Peyer's patch (tissue), 4 donors: ENCODE data around the gene PDGFA. TPM values are rescaled to one million over a fixed set of nuclear protein-coding genes. Genes with fewer than 3 reads are reported as not detected.

Experiments used
- DNase-seq, 3 donors: peaks; one replicate each; pipeline ENCODE4 v3.0.0-alpha.2; 2017 to 2019
- H3K27ac ChIP-seq, 4 donors: fragments of 200-600 bp; sonication (generic); one replicate each; pipeline ENCODE4 v1.5.1; 2016 to 2019
- H3K27me3 ChIP-seq, 2 donors: fragments of 200-600 bp; sonication (generic); one replicate each; pipeline ENCODE4 v1.5.1; 2019
- H3K36me3 ChIP-seq, 3 donors: fragments of 200-600 bp; sonication (generic); one replicate each; pipeline ENCODE4 v1.5.1; 2016 to 2019
- H3K4me1 ChIP-seq, 4 donors: fragments of 200-600 bp; sonication (generic); one replicate each; pipeline ENCODE4 v1.5.1; 2016 to 2019
- H3K4me3 ChIP-seq, 4 donors: fragments of 200-600 bp; sonication (generic); 1 replicate in 3 of 4; 2 replicates in 1 of 4; pipeline ENCODE4 v1.5.1; 2016 to 2019; ENCODE audit warnings: mild to moderate bottlenecking in 1 of 4
- H3K9me3 ChIP-seq, 4 donors: fragments of 200-600 bp; sonication (generic); one replicate each; pipeline ENCODE4 v1.5.1; 2016 to 2019; ENCODE audit warnings: mild to moderate bottlenecking in 1 of 4
- CTCF ChIP-seq, 6 experiments: fragments of 450-650 bp in 4 of 6; fragments of 200-600 bp in 2 of 6; sonication (generic) in 1 of 6; IDR thresholded peaks; one replicate each; pipeline ENCODE4 v1.5.1; 2017 to 2019; ENCODE audit warnings: antibody characterized with exemption in 6 of 6, mild to moderate bottlenecking in 3 of 6, moderate library complexity in 1 of 6
- POLR2A ChIP-seq, 2 donors: fragments of 450-650 bp; IDR thresholded peaks; one replicate each; pipeline ENCODE4 v1.5.1; 2017; ENCODE audit warnings: antibody characterized with exemption in 2 of 2, mild to moderate bottlenecking in 2 of 2, moderate library complexity in 2 of 2
- total RNA-seq, 4 donors: library from RNA; depleted of rRNA; stranded (reverse); fragments of >200 nt; gene quantifications; one replicate each; pipeline ENCODE4 v1.1.0, GENCODE V29; 2016

The PDGFA gene
- total RNA-seq, 4 donors from 2014 or later: 5.8 to 97.8 (median 59.4) TPM

DNA sequence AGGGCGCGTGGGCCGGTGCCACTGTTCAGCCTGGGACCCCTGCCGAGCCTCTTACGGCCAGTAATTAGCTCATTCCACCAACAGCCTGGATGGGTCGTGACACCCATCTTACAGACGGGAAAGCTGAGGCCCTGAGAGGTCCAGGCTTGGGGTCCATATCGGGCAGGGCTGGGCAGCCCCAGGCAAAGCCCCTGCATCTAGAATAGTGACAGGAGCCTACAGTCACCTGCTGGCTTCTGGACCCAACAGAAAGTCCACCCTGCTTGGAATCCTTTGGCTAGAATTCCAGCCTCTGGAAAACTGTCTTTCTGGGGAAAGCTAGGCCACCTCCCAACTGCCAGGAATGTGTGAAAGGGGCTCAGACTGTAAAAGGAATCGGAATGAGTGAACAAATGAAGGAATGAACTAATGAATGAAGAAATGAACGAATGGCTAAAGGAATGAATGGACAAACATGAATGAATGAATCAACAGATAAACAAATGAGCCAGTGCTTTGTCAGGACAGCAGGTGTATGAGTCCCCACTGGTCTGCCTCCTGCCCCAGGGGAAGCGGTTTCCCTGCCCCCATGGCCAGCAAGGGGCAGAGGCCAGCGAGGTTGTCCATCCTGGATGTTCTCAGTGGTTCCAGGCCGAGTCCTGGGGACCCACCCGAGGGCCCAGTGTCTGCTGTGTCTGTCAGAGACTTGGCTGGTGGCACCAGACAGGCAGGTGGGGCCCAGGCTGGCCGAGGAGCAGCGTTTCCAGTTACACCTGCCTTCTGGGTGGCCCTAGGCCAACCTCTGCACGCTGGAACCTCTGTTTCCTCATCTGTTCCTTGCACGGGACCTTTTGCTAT, 24.1 kb upstream of the PDGFA start:
- TF ChIP-seq CTCF (IDR thresholded peaks at IDR 0.05) (no peak), POLR2A (IDR thresholded peaks at IDR 0.05) (no peak)
- H3K27ac ChIP-seq: peak overlapping the region in 1 of 4 donors; percentile 39
- H3K4me1 ChIP-seq: peaks cover 0 to 12% (median 2%) of the 10 kb centered on the region in 4 donors
- no peaks in the 10 kb centered on the region for H3K27me3 ChIP-seq
- H3K36me3 ChIP-seq: no peaks in the 10 kb centered on the region
- H3K4me3 ChIP-seq: no peak overlapping the region
- H3K9me3 ChIP-seq: no peaks in the 10 kb centered on the region
- no peak for DNase-seq

DNA sequence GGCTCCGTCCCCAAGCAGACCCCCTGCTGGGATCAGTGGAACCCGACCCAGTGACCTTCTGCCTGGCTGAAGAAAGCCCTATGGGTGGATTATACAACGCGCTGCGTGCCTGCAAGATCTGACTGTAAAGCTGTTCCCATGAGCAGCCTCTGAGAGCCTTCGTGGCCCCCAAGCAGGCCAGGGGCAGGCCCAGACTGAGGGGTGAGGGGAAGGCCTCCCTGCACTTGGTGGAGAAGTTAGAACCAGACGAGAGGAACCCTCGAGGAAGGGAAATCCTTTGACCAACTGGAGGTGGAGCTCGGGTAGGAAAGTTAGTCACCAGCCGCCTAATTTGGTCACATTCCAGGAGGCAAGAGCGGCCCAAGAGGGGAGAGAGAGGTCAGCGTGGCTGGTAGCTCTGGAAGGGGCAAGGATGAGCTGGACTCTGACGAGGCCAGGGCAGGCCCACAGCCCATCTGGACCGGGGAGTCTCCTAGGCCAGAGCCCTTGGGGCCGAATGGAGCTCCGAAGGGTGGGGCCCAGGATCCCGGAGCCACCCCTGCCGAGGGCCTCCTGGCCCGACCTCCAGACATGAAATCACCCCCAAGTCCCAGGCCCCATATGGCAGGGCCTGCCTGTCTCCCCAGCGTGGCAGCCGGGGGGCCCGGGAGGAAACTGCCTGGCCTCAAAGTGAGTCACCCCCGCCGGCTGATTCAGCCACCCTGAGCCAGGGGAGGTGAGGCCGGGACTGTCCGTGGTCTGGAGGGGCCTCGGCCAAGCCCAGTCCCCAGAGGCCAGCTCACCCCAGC, 23.3 kb upstream of the PDGFA start:
- Histone ChIP-seq H3K36me3 (no peaks in the 10 kb centered on the region), H3K27me3 (no peaks in the 10 kb centered on the region), H3K4me3 (no peak overlapping the region), H3K9me3 (no peaks in the 10 kb centered on the region), H3K27ac (peak overlapping the region in 2 of 4 donors; percentile 30 to 39), H3K4me1 (peaks cover 0 to 19% (median 5%) of the 10 kb centered on the region in 4 donors)
- DNase-seq: no peak
- TF ChIP-seq POLR2A (IDR thresholded peaks at IDR 0.05) (no peak), CTCF (IDR thresholded peaks at IDR 0.05) (no peak)

- no peak for TF ChIP-seq POLR2A (IDR thresholded peaks at IDR 0.05)
- TF ChIP-seq CTCF (IDR thresholded peaks at IDR 0.05): no peak
- peak overlapping the region in 1 of 4 donors; percentile 30 for H3K27ac ChIP-seq
- H3K4me1 ChIP-seq: peaks cover 0 to 24% (median 6%) of the 10 kb centered on the region in 4 donors
- H3K27me3 ChIP-seq: no peaks in the 10 kb centered on the region
- DNase-seq: no peak
- no peaks in the 10 kb centered on the region for H3K36me3 ChIP-seq
- H3K4me3 ChIP-seq: no peak overlapping the region
- no peaks in the 10 kb centered on the region for H3K9me3 ChIP-seq
These were observed 22.6 kb upstream of the PDGFA start for GRCh38 chr7:542131-542712.

- no peak for TF ChIP-seq POLR2A (IDR thresholded peaks at IDR 0.05)
- no peak for TF ChIP-seq CTCF (IDR thresholded peaks at IDR 0.05)
- DNase-seq: no peak
- Histone ChIP-seq H3K4me3 (no peak overlapping the region), H3K27me3 (no peaks in the 10 kb centered on the region), H3K27ac (no peak overlapping the region), H3K9me3 (no peaks in the 10 kb centered on the region), H3K4me1 (peaks cover 0 to 24% (median 6%) of the 10 kb centered on the region in 4 donors), H3K36me3 (no peaks in the 10 kb centered on the region)
These were observed 22.0 kb upstream of the PDGFA start for GRCh38 chr7:541661-542060.

GRCh38 chr7:540997-541396, 21.4 kb upstream of the PDGFA start:
- Histone ChIP-seq H3K4me3 (no peak overlapping the region), H3K27ac (no peak overlapping the region), H3K36me3 (no peaks in the 10 kb centered on the region), H3K4me1 (peaks cover 0 to 24% (median 6%) of the 10 kb centered on the region in 4 donors), H3K27me3 (no peaks in the 10 kb centered on the region), H3K9me3 (no peaks in the 10 kb centered on the region)
- no peak for DNase-seq
- TF ChIP-seq POLR2A (IDR thresholded peaks at IDR 0.05) (no peak), CTCF (IDR thresholded peaks at IDR 0.05) (no peak)
